AG09319 (cell line): ENCODE results near the gene SLC35F1.

Source experiments
- DNase-seq: peaks from one replicate; pipeline ENCODE4 v3.0.0-alpha.2; 2010; ENCODE audit warnings: low read depth; ENCODE audit errors: extremely low read depth
- CTCF ChIP-seq: IDR thresholded peaks from 2 replicates; pipeline ENCODE4 v1.5.1; 2011; ENCODE audit warnings: low read depth, mild to moderate bottlenecking, inconsistent platforms, low read length, moderate library complexity

The SLC35F1 gene

GRCh38 chr6:117989086-117989485, 82.0 kb downstream of the SLC35F1 start:
- TF ChIP-seq CTCF = no peak
- no peak for DNase-seq

- no peak for DNase-seq
- no peak for TF ChIP-seq CTCF
Measured at GRCh38 chr6:117990151-117990550, 83.1 kb downstream of the SLC35F1 start.

- no peak for TF ChIP-seq CTCF
- DNase-seq = no peak
Measured at GRCh38 chr6:117992856-117993255, 85.8 kb downstream of the SLC35F1 start.

GRCh38 chr6:118012944-118013343, 105.9 kb downstream of the SLC35F1 start:
- DNase-seq = no peak
- no peak for TF ChIP-seq CTCF

- no peak for DNase-seq
- TF ChIP-seq CTCF = no peak
Measured at GRCh38 chr6:118016532-118016931, 109.5 kb downstream of the SLC35F1 start.

- DNase-seq = no peak
- no peak for TF ChIP-seq CTCF
Measured at GRCh38 chr6:118017301-118017848, 110.3 kb downstream of the SLC35F1 start.

- no peak for DNase-seq
- no peak for TF ChIP-seq CTCF
Measured at GRCh38 chr6:118023771-118024170, 116.7 kb downstream of the SLC35F1 start.
